Keratinocyte (primary cell): Measurements from ENCODE around the gene GRK5. TPM values are rescaled to one million over a fixed set of nuclear protein-coding genes. Genes with fewer than 3 reads are reported as not detected.

Experiments used
- DNase-seq: peaks from one replicate; pipeline ENCODE4 v3.0.0-alpha.2; 2011; ENCODE audit warnings: low read depth, missing footprints, low spot score
- FAIRE-seq: peaks from 2 replicates; lab custom pipeline; 2011; peaks lifted over from hg19 to GRCh38; lab: Jason Lieb, UNC
- H2AFZ ChIP-seq: 2 replicates; pipeline ENCODE4 v1.6.0; 2012; ENCODE audit warnings: low read length, control low read depth, inconsistent platforms; ENCODE audit not compliant: control insufficient read depth
- H3K27ac ChIP-seq: 2 replicates; pipeline ENCODE4 v1.5.1; 2011; ENCODE audit warnings: low read length; ENCODE audit not compliant: control insufficient read depth, insufficient read depth
- H3K27me3 ChIP-seq: 3 replicates; pipeline ENCODE4 v1.6.0; 2011; ENCODE audit warnings: low read length; ENCODE audit not compliant: control insufficient read depth, insufficient read depth; ENCODE audit errors: extremely low read depth
- H3K36me3 ChIP-seq, 2 experiments: 2 replicates in 1 of 2; 3 replicates in 1 of 2; pipeline ENCODE4 v1.5.1; 2011; ENCODE audit warnings: low read length in 2 of 2, mild to moderate bottlenecking in 1 of 2; ENCODE audit not compliant: control insufficient read depth in 2 of 2, insufficient read depth in 2 of 2; ENCODE audit errors: extremely low read depth in 1 of 2
- H3K4me1 ChIP-seq: 3 replicates; pipeline ENCODE4 v1.5.1; 2011; ENCODE audit warnings: low read length; ENCODE audit not compliant: control insufficient read depth, insufficient read depth; ENCODE audit errors: extremely low read depth
- H3K4me2 ChIP-seq: 3 replicates; pipeline ENCODE4 v1.6.0; 2011; ENCODE audit warnings: low read depth, low read length; ENCODE audit not compliant: control insufficient read depth, insufficient read depth; ENCODE audit errors: extremely low read depth
- H3K4me3 ChIP-seq, 3 experiments: fragments of 200-600 bp in 1 of 3; sonication (generic) in 1 of 3; 2 replicates in 2 of 3; 3 replicates in 1 of 3; pipeline ENCODE4 v1.5.1; 2011 to 2016; ENCODE audit warnings: low read length in 3 of 3, mild to moderate bottlenecking in 3 of 3, control low read depth in 2 of 3, inconsistent platforms in 1 of 3, low read depth in 1 of 3, mixed read lengths in 1 of 3, mixed run types in 1 of 3, moderate library complexity in 1 of 3; ENCODE audit not compliant: control insufficient read depth in 2 of 3, insufficient read depth in 2 of 3; ENCODE audit errors: extremely low read depth in 1 of 3
- H3K79me2 ChIP-seq: 2 replicates; pipeline ENCODE4 v1.6.0; 2012; ENCODE audit warnings: low read length; ENCODE audit not compliant: control insufficient read depth, insufficient read depth
- H3K9ac ChIP-seq: 3 replicates; pipeline ENCODE4 v1.6.0; 2011; ENCODE audit warnings: low read length; ENCODE audit not compliant: control insufficient read depth, insufficient read depth; ENCODE audit errors: extremely low read depth
- H3K9me1 ChIP-seq: 3 replicates; pipeline ENCODE4 v1.6.0; 2011; ENCODE audit warnings: low read length; ENCODE audit not compliant: control insufficient read depth, insufficient read depth; ENCODE audit errors: extremely low read depth
- H3K9me3 ChIP-seq: 2 replicates; pipeline ENCODE4 v1.5.1; 2012; ENCODE audit warnings: low read depth, low read length; ENCODE audit not compliant: control insufficient read depth
- H4K20me1 ChIP-seq: 3 replicates; pipeline ENCODE4 v1.6.0; 2011; ENCODE audit warnings: low read length; ENCODE audit not compliant: control insufficient read depth, insufficient read depth; ENCODE audit errors: extremely low read depth
- CTCF ChIP-seq, 3 experiments: IDR thresholded peaks in 1 of 3; conservative IDR thresholded peaks in 1 of 3; optimal IDR thresholded peaks in 1 of 3; 2 replicates in 2 of 3; 3 replicates in 1 of 3; pipeline versions ENCODE3 to v1.5.1; 2011; ENCODE audit warnings: low read length in 3 of 3, mild to moderate bottlenecking in 3 of 3, moderate library complexity in 2 of 3, control low read depth in 1 of 3, inconsistent platforms in 1 of 3; ENCODE audit not compliant: insufficient read depth in 2 of 3; ENCODE audit errors: extremely low read depth in 1 of 3
- EZH2 ChIP-seq: IDR thresholded peaks from one replicate; pipeline ENCODE4 v1.6.1; 2012; ENCODE audit warnings: inconsistent platforms, mild to moderate bottlenecking, low read length, moderate library complexity
- dilution Hi-C: fragments of 300-500 bp; cut with MboI; formaldehyde crosslinking; loops from one replicate; pipeline ENCODE4 v1.7.0; 2020; ENCODE audit warnings: low sequenced_read_pairs; ENCODE audit not compliant: extremely low pct_ligation_motif_present
- polyA plus RNA-seq, 5 experiments: library from polyadenylated mRNA; depleted of rRNA in 3 of 5; stranded (reverse) in 3 of 5; stranded (forward) in 1 of 5; unstranded in 1 of 5; fragments of >200 nt; gene quantifications; 1 replicate in 1 of 5; 2 replicates in 3 of 5; 3 replicates in 1 of 5; pipeline versions ENCODE4 v1.2.1 to v1.2.3, GENCODE V29; 2011 to 2012; ENCODE audit warnings: missing spikeins in 2 of 5, low read depth in 1 of 5, low replicate concordance in 1 of 5

The GRK5 gene
- polyA plus RNA-seq, 1 donor (not counting 4 experiments of a cell fraction or from before 2014, with no cell fraction given), result 7.6 TPM

DNA sequence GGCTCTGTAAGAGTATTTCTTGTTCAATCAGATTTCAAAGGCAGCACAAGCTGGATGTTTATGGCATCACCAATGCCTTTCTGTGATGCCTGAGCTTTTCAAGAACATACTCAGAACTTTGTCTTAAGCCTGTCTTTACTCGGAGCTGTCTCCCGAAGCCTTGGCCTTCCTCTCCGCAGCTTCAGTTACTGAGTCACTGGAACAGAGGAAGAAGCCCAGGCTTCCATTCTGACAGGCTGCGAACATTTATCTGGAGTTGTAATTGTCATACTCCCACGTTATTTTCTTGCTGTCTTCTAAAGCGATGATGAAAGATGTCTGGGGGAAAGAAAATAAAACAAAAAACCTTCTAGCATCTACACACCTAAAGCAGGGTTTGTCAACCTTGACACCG, 43.9 kb downstream of the GRK5 start:
- H3K79me2 ChIP-seq, result peaks cover 3% of the 10 kb centered on the region
- dilution Hi-C loops, result no loop called here
- no peaks in the 10 kb centered on the region for H3K36me3 ChIP-seq
- no peak overlapping the region for H3K4me2 ChIP-seq
- no peaks in the 10 kb centered on the region for H3K9me1 ChIP-seq
- H3K4me3 ChIP-seq, result no peak overlapping the region
- no peaks in the 10 kb centered on the region for H3K9me3 ChIP-seq
- H3K4me1 ChIP-seq, result peaks cover 19% of the 10 kb centered on the region
- H3K9ac ChIP-seq, result no peak overlapping the region
- DNase-seq, result no peak
- no peak for FAIRE-seq
- H2AFZ ChIP-seq, result no peak overlapping the region
- H4K20me1 ChIP-seq, result no peaks in the 10 kb centered on the region
- H3K27ac ChIP-seq, result no peak overlapping the region
- TF ChIP-seq CTCF (optimal IDR thresholded peaks at IDR 0.05 in 1 of 3, IDR thresholded peaks at IDR 0.05 in 1 of 3, conservative IDR thresholded peaks at IDR 0.05 in 1 of 3; ENCODE audit: extremely low read depth in 1 of 3, insufficient read depth in 2 of 3, low read length in 3 of 3) (no peak), EZH2 (no peak)
- no peaks in the 10 kb centered on the region for H3K27me3 ChIP-seq

DNA sequence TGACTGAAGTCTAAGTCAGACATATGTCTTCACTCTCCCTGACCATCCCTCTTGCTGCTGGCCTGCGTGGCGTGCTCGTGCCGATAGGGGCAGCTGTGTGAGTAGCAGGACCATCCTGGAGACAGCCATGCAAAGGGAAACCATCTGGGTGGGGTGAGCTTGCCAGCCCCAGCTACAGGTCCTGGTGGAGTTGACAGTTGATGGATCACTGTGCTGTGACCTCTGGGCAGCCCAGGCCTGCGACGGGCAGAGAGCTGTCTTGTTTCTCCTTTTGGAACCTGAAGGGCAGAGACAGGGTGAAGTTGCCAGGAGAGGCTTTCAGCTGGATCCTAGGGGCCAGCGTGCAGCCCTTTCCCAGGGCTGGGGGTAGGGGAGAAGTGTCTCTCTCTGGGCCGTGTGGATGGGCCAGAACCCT, 44.7 kb downstream of the GRK5 start:
- dilution Hi-C loops, result no loop called here

More for the DNA sequence above, 44.7 kb downstream of the GRK5 start:
- TF ChIP-seq CTCF (optimal IDR thresholded peaks at IDR 0.05 in 1 of 3, IDR thresholded peaks at IDR 0.05 in 1 of 3, conservative IDR thresholded peaks at IDR 0.05 in 1 of 3; ENCODE audit: extremely low read depth in 1 of 3, insufficient read depth in 2 of 3, low read length in 3 of 3) (no peak), EZH2 (no peak)
- Histone ChIP-seq H3K9me1 (no peaks in the 10 kb centered on the region), H3K27ac (no peak overlapping the region), H3K9ac (no peak overlapping the region), H3K36me3 (no peaks in the 10 kb centered on the region), H3K79me2 (no peaks in the 10 kb centered on the region), H3K4me3 (no peak overlapping the region), H2AFZ (no peak overlapping the region), H3K27me3 (no peaks in the 10 kb centered on the region), H3K9me3 (no peaks in the 10 kb centered on the region), H3K4me2 (no peak overlapping the region), H3K4me1 (peaks cover 19% of the 10 kb centered on the region), H4K20me1 (no peaks in the 10 kb centered on the region)
- FAIRE-seq, result no peak
- DNase-seq, result no peak
